Uterus (tissue), 2 donors: ENCODE data around the gene NOP9.

Experiments used
- CTCF ChIP-seq, 4 experiments: fragments of 200-600 bp in 2 of 4; fragments of 450-650 bp in 2 of 4; sonication (generic) in 2 of 4; IDR thresholded peaks; one replicate each; pipeline ENCODE4 v1.5.1; 2016 to 2019; ENCODE audit warnings: antibody characterized with exemption in 4 of 4, mild to moderate bottlenecking in 2 of 4, moderate library complexity in 1 of 4
- POLR2A ChIP-seq, 2 donors: fragments of 450-650 bp; IDR thresholded peaks; one replicate each; pipeline ENCODE4 v1.6.1; 2016; ENCODE audit warnings: antibody characterized with exemption in 2 of 2, mild to moderate bottlenecking in 1 of 2, moderate library complexity in 1 of 2

- TF ChIP-seq CTCF (IDR thresholded peaks at IDR 0.05) (no peak), POLR2A (IDR thresholded peaks at IDR 0.05) (no peak)
These were observed 51.9 kb downstream of the NOP9 start for GRCh38 chr14:24351517-24351916.
